Measurements from ENCODE around the gene ECHDC3.

The ECHDC3 gene

DNA sequence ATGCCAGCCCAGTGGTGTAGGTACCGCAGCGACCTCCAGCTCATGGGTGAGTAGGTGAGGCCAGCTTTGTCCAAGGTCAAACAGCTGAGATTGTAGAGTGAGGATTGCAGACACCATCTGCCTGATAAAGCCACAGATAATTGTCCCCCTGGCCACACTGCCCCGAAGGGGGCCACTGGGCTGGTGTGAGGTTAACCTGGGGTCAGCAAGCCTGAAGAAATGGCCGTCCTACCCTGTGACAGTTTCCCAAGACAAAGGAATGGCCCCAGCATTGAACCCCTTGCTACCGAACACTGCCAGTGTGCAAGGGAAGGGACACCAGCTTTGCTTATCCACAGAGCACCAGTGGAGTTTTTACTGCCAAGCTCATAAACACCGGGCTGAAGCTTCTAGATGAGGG lies 23.0 kb downstream of the ECHDC3 start:
- no peaks in the 10 kb centered on the region for H3K36me3 Mint-ChIP-seq (ENCODE audit: low read depth)
- H3K27me3 Mint-ChIP-seq (ENCODE audit: low read depth): no peaks in the 10 kb centered on the region
- no peak overlapping the region for H3K4me3 Mint-ChIP-seq
- no peaks in the 10 kb centered on the region for H3K9me3 Mint-ChIP-seq
- H3K4me1 Mint-ChIP-seq (ENCODE audit: low read depth): no peaks in the 10 kb centered on the region
- H3K27ac Mint-ChIP-seq: no peak overlapping the region

DNA sequence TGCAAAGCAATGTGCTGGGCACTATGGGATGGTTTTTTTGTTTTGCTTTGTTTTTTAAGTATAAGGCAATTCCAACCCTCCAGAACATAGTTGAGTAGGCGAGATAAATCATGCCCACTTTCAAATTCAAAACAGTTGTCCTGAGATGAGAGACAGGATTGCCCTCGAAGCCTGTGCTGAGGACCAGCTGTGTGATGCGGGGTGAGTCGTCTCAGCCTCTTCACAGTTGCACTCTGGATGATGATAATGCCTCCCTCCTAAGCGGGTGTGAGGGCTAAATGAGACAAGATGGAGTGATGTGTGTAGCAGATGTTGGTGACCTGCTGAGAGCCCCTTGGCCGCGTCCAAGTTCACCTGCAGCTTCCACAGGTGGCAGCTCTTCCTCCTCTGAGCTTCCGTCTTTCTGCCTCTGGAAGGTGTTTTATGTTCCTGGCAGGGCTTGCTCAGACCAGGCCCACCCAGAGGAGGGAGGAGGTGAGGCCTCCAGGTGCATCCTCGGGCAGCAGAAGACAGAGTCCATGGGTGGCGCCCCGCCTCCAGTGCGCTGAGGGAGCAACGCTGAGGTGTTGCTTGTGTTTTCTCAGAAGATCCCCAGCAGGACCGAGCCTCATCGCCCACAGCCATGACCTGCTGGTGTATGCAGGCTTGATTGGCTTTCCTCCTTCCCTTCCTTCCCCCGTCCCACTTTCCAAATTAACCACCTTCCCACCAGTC lies 30.6 kb downstream of the ECHDC3 start:
- Mint-ChIP-seq H3K36me3 (ENCODE audit: low read depth) (no peaks in the 10 kb centered on the region), H3K9me3 (no peaks in the 10 kb centered on the region), H3K27me3 (ENCODE audit: low read depth) (peaks cover 4% of the 10 kb centered on the region), H3K4me3 (no peak overlapping the region), H3K27ac (no peak overlapping the region), H3K4me1 (ENCODE audit: low read depth) (no peaks in the 10 kb centered on the region)

DNA sequence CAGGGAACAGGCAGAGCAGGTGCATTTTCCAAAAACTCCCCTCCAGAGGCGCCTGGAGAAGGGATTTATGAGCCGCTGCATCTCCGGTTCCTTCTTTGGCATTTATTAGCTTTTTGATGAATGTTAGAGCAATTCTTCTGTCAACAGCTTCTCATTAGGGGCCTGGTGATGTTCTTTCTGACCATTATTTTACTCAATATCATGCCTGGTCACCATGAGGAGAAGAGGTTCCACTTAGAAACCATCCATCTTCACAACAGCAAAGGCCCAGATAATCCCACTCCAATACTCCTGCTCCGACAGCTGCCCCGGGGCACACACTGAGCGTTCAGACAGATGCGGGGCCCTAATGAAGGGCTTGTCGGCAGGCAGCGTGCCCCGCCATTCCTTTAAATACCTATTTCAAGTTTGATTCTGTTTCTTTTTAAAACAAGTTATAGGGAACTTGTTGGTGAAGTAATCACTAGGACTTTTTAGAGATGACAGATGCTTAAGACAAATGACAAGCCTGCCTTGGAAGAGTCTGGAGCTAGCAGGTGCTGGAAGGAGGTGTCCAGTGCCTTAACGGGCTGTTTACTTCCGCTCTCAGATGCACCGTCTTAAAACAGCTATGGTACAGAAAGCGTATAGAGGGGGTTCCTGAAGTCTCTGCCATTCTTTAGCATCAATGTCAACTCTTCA lies 31.7 kb downstream of the ECHDC3 start:
- H3K4me1 Mint-ChIP-seq (ENCODE audit: low read depth): no peaks in the 10 kb centered on the region
- peaks cover 4% of the 10 kb centered on the region for H3K27me3 Mint-ChIP-seq (ENCODE audit: low read depth)
- H3K27ac Mint-ChIP-seq: no peak overlapping the region
- H3K4me3 Mint-ChIP-seq: no peak overlapping the region
- no peaks in the 10 kb centered on the region for H3K36me3 Mint-ChIP-seq (ENCODE audit: low read depth)
- no peaks in the 10 kb centered on the region for H3K9me3 Mint-ChIP-seq

DNA sequence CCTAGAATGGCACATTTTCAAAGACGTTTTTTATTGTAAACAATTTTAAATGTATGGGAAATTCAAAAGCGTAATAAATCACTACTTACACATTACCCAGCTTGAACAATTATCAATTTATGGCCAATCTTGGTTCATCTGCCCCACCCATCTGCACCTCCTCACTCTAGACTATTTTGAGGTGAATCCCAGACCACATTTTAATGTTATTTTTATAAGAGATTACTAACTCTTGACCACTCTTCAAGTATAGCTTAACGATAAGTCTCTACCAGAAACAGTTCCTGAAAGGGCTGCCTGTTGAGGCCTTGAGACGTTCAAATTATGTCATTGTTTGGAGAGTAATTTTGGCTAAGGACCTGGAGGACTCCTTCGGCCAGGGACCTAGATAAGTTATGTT lies 33.2 kb downstream of the ECHDC3 start:
- Mint-ChIP-seq H3K9me3 (no peaks in the 10 kb centered on the region), H3K4me3 (no peak overlapping the region), H3K27ac (no peak overlapping the region), H3K27me3 (ENCODE audit: low read depth) (peaks cover 4% of the 10 kb centered on the region), H3K36me3 (ENCODE audit: low read depth) (no peaks in the 10 kb centered on the region), H3K4me1 (ENCODE audit: low read depth) (no peaks in the 10 kb centered on the region)

DNA sequence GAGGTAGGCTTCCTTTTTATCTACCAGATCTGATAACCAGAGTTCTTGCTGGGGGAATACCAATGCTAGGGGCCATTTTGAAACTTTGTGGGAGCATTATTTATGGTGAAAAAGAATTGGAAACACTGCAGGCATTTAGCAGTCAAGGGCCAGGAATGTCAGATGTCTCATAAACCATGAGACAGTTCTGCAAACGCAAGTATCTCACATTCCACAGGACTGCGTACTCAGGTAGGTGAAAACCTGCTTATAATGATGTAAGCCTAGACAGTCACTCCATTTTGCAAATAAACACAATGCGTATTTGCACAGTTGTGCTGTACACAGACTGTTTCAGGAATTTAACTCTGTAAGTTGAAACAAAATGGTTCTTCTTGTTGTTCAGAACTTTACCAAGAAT lies 33.9 kb downstream of the ECHDC3 start:
- H3K36me3 Mint-ChIP-seq (ENCODE audit: low read depth): no peaks in the 10 kb centered on the region

DNA sequence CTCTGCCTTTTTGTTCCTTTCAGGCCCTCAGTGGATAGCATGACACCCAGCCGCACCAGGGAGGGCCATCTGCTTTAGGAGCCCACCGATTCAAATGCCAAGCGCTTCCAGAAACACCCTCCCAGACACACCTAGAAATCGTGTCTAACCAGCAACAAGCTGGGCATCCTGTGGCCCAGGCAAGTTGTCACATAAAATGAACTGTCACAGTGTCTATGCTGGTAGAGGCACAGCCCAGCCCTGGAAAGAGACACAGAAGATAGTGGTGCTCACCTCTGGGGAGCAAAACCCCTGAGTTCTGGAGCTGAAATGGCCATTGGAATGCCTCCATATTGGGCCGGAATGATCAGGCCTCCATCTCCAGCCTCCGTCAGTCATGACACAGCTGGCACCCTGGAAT lies 38.9 kb downstream of the ECHDC3 start:
- peaks cover 4% of the 10 kb centered on the region for H3K4me1 Mint-ChIP-seq (ENCODE audit: low read depth)
- no peaks in the 10 kb centered on the region for H3K9me3 Mint-ChIP-seq
- no peak overlapping the region for H3K27ac Mint-ChIP-seq
- peaks cover 8% of the 10 kb centered on the region for H3K27me3 Mint-ChIP-seq (ENCODE audit: low read depth)
- no peaks in the 10 kb centered on the region for H3K36me3 Mint-ChIP-seq (ENCODE audit: low read depth)
- H3K4me3 Mint-ChIP-seq: no peak overlapping the region

More for the DNA sequence above, 33.9 kb downstream of the ECHDC3 start:
- no peaks in the 10 kb centered on the region for H3K4me1 Mint-ChIP-seq (ENCODE audit: low read depth)
- peaks cover 4% of the 10 kb centered on the region for H3K27me3 Mint-ChIP-seq (ENCODE audit: low read depth)
- H3K27ac Mint-ChIP-seq: no peak overlapping the region
- H3K9me3 Mint-ChIP-seq: no peaks in the 10 kb centered on the region
- H3K4me3 Mint-ChIP-seq: no peak overlapping the region

DNA sequence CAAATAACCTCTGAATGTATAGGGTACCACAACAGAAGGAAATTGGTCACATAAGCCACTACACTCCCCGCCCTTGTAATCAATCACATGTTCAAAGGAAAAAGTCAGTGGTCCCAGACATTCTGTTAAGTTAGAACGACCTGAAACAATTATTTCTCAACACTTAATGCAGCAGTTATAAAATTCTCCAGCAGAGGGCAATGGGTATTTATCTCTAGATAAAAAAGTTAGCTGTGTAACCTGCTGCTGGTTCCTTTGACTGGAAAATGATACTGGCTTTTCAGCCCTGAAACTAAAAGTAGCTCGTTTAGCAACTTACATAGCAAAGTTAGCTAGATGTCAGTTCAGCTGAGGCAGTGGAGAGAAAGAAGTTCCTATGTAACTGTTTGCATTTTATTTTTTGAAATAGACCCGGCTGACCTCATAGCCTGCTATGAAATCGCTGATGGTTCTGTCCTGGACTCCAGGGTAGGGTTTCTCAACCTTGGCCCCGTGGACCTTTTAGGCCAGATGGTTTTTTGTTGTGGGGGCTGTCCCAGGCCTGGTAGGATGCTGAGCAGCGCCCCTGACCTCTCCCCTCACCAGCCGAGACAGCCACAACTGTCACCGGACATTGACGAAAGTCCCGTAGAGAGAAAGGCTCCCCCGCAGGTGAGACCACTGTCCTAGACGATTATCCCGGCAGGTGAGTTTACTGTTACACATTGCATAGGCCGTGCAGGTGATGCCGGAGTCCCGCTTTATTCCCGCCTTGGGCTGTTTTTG lies 40.8 kb downstream of the ECHDC3 start:
- Mint-ChIP-seq H3K4me3 (no peak overlapping the region), H3K4me1 (ENCODE audit: low read depth) (peaks cover 4% of the 10 kb centered on the region), H3K27ac (no peak overlapping the region), H3K27me3 (ENCODE audit: low read depth) (peaks cover 14% of the 10 kb centered on the region), H3K36me3 (ENCODE audit: low read depth) (no peaks in the 10 kb centered on the region), H3K9me3 (no peaks in the 10 kb centered on the region)

DNA sequence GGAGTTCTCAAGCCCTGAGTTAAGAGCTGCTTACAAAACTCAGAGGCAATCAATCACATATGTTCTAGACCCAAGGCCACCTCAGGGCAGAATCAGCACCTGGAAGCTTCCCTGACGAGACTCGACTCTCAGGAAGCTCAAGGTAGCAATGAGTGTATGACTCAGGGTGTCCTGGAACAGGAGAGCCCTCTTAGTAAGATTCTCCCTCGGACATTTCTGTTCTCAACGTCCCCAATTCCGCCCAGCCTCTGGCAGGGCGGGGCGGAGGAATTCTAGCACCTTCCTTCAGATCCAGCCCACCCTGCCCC lies 41.3 kb downstream of the ECHDC3 start:
- Mint-ChIP-seq H3K36me3 (ENCODE audit: low read depth) (no peaks in the 10 kb centered on the region), H3K4me1 (ENCODE audit: low read depth) (peaks cover 4% of the 10 kb centered on the region), H3K9me3 (no peaks in the 10 kb centered on the region), H3K27me3 (ENCODE audit: low read depth) (peaks cover 14% of the 10 kb centered on the region), H3K27ac (no peak overlapping the region), H3K4me3 (no peak overlapping the region)

DNA sequence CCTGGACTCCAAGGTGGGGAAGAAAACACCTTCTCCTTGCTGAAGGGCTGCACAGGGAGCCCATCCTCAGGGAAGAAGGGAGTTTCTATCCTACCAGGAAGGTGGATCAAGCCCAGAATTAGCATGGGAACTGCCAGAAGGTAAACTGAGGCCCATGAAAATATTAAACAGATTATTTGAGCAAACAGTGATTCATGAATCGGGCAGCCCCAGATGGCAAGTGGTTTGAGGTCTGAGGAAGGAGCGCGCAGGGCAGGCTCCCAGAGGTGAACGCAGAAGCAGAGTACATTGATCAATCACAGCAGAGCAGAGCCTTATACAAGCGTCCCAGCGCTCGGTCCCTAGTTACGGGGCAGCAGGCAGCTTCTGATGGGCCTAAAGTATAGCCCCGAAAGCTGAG lies 45.2 kb downstream of the ECHDC3 start:
- H3K9me3 Mint-ChIP-seq: no peaks in the 10 kb centered on the region
- H3K27ac Mint-ChIP-seq: no peak overlapping the region
- H3K36me3 Mint-ChIP-seq (ENCODE audit: low read depth): no peaks in the 10 kb centered on the region
- peaks cover 4% of the 10 kb centered on the region for H3K4me1 Mint-ChIP-seq (ENCODE audit: low read depth)
- no peak overlapping the region for H3K4me3 Mint-ChIP-seq
- H3K27me3 Mint-ChIP-seq (ENCODE audit: low read depth): peaks cover 18% of the 10 kb centered on the region

DNA sequence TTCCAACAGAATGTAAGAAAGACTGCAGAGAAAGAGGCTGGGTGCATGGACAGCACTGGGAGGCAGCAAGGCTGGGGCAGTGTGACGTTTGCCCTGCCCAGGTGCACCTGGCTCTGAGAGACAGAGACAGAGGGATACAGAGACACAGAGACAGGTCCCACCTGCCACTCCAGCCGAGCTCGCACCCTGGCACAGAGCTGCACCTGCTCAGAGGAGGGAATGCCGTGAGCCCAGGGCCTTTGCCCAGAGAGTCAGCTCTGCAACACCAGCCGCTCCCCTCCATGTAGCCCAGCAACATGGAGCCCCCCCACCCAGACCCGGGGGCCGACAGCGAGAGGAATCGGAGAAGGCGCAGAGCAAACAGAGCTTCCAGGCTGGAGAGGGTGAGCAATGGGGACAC lies 45.7 kb downstream of the ECHDC3 start:
- Mint-ChIP-seq H3K27me3 (ENCODE audit: low read depth) (peaks cover 14% of the 10 kb centered on the region), H3K27ac (no peak overlapping the region), H3K36me3 (ENCODE audit: low read depth) (no peaks in the 10 kb centered on the region), H3K9me3 (no peaks in the 10 kb centered on the region), H3K4me1 (ENCODE audit: low read depth) (peaks cover 1% of the 10 kb centered on the region), H3K4me3 (no peak overlapping the region)

DNA sequence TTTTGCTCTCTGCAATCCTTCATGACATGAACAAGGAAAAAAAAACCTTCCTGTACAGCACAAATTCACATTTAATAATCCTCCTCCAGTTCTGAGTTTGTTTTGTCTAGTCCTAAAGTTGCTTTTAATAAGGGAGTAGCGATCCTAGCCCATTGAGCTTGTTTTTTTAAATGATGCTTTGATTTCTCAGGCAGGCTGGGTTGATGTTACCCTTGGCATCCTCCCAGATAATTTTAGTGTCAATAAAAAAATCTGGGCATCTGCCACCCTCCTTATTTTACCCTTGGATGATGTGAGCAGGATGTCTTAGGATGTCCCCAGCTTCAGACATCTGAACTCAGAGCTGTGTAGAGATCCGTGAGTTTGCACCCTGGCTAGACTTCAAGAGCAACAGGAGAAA lies 47.1 kb downstream of the ECHDC3 start:
- H3K36me3 Mint-ChIP-seq (ENCODE audit: low read depth): no peaks in the 10 kb centered on the region
- H3K27me3 Mint-ChIP-seq (ENCODE audit: low read depth): peaks cover 13% of the 10 kb centered on the region
- no peak overlapping the region for H3K27ac Mint-ChIP-seq
- no peaks in the 10 kb centered on the region for H3K9me3 Mint-ChIP-seq
- H3K4me3 Mint-ChIP-seq: no peak overlapping the region
- no peaks in the 10 kb centered on the region for H3K4me1 Mint-ChIP-seq (ENCODE audit: low read depth)

DNA sequence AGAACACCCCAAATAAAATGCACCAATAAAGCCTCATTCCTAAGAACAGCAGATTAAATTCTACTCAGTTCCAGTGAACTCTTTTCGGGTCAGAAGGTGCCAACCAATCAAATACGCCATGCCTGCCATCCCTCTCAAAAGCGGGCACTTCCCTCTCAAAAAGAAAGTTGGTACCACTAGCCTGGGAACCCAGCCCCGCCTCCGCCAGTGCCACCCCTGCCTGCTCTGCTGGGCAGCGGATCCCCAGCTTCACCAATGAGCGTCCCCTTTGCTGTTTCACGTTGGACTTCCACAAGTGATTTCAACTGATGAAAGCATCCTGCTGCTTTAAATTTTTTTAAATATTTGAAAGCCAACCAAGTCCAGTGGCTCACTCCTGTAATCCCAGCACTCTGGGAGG lies 47.8 kb downstream of the ECHDC3 start:
- no peaks in the 10 kb centered on the region for H3K4me1 Mint-ChIP-seq (ENCODE audit: low read depth)
- H3K36me3 Mint-ChIP-seq (ENCODE audit: low read depth): no peaks in the 10 kb centered on the region
- peaks cover 13% of the 10 kb centered on the region for H3K27me3 Mint-ChIP-seq (ENCODE audit: low read depth)
- no peaks in the 10 kb centered on the region for H3K9me3 Mint-ChIP-seq
- no peak overlapping the region for H3K4me3 Mint-ChIP-seq
- H3K27ac Mint-ChIP-seq: no peak overlapping the region

DNA sequence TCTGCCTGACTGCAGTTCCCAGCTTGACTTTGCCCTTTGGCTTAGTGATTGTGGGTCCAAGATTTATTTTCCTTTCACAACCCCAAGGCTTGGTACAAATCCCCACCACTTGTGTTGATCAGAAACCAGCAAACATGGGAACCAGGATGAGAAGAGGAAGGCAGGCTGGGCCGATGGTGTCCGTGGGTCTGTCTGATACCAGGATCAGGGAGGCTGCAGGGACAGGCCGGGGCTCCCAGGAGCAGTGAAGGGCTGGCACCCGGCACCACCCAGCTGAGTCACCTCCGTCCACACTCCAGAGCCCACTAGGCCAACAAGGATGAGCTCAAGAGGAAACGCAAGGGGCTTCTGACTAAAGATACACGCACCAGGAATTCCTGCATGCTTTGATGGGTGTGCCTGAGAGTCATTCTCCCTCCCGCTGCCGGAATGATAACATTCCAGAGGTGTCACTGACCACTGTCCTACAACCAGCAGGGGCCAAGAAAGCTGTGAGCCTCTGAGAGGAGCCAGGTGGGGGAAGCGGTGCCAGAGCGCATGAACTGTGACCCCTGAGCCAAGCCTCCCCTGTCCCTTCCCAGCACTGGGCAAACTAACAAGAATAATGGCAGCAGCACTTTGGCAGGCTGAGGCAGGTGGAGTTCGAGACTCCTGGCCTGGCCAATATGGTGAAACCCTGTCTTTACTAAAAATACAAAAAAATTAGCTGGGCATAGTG lies 51.7 kb downstream of the ECHDC3 start:
- H3K27ac Mint-ChIP-seq: no peak overlapping the region
- no peak overlapping the region for H3K4me3 Mint-ChIP-seq
- no peaks in the 10 kb centered on the region for H3K36me3 Mint-ChIP-seq (ENCODE audit: low read depth)
- H3K9me3 Mint-ChIP-seq: no peaks in the 10 kb centered on the region
- peaks cover 8% of the 10 kb centered on the region for H3K27me3 Mint-ChIP-seq (ENCODE audit: low read depth)
- peaks cover 2% of the 10 kb centered on the region for H3K4me1 Mint-ChIP-seq (ENCODE audit: low read depth)

DNA sequence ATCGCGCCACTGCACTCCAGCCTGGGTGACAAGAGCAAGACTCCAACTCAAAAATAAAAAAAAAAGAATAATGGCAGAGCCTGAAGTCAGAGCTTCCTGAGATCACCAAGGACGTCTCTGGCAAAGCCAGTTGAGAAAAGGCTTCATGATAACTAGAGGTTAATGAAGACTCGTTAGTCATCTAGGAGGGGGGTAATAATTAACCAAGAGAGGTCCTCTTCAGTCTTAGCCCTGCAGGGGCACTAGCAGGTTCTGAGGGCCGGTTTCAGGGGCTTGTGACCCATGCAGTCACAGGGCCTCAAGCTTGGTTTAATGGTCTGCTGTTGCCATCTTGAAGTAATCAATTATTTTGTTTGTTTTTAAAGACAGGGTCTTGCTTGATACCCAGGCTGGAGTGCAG lies 52.4 kb downstream of the ECHDC3 start:
- no peak overlapping the region for H3K4me3 Mint-ChIP-seq
- peaks cover 2% of the 10 kb centered on the region for H3K4me1 Mint-ChIP-seq (ENCODE audit: low read depth)
- H3K36me3 Mint-ChIP-seq (ENCODE audit: low read depth): no peaks in the 10 kb centered on the region
- H3K9me3 Mint-ChIP-seq: no peaks in the 10 kb centered on the region
- H3K27me3 Mint-ChIP-seq (ENCODE audit: low read depth): peaks cover 4% of the 10 kb centered on the region
- H3K27ac Mint-ChIP-seq: no peak overlapping the region
